Activated CD8-positive, alpha-beta memory T cell treated with anti-CD3 and anti-CD28 coated beads for 36 hours (primary cell): ENCODE data around the gene MEDAG. TPM values are rescaled to one million over a fixed set of nuclear protein-coding genes. Genes with fewer than 3 reads are reported as not detected.

Experiments used
- CTCF ChIA-PET: fragments of 350-600 bp; sonication (Branson Sonifier 250); formaldehyde crosslinking; loops from one replicate; lab custom pipeline; 2021; ENCODE audit warnings: antibody characterized with exemption; lab: Charles Lee
- POLR2A ChIA-PET: fragments of 350-600 bp; sonication (Branson Sonifier 250); formaldehyde crosslinking; loops from one replicate; lab custom pipeline; 2021; ENCODE audit warnings: antibody characterized with exemption; lab: Charles Lee
- total RNA-seq, 2 experiments: library from RNA; stranded (reverse); gene quantifications; one replicate each; pipeline ENCODE4 v1.2.3, GENCODE V29; 2021

The MEDAG gene
- total RNA-seq, 2 experiments from 2014 or later: not detected

- CTCF ChIA-PET: no interaction called here
- POLR2A ChIA-PET: interaction anchor here (0.5 kb wide), 1 partner anchor 24 kb away, joined by 3 read pairs; no protein-coding TSS in a partner anchor
Measured at GRCh38 chr13:30870916-30871587, 35.0 kb upstream of the MEDAG start.

GRCh38 chr13:30871588-30872275 lies 34.3 kb upstream of the MEDAG start:
- POLR2A ChIA-PET: no interaction called here
- CTCF ChIA-PET: no interaction called here

GRCh38 chr13:30872276-30872594 lies 33.8 kb upstream of the MEDAG start:
- CTCF ChIA-PET: no interaction called here
- POLR2A ChIA-PET: no interaction called here

GRCh38 chr13:30872685-30873461 lies 33.2 kb upstream of the MEDAG start:
- ChIA-PET CTCF (interaction anchor here (1.2 kb wide), 1 partner anchor 8 kb away, joined by 7 read pairs; no protein-coding TSS in a partner anchor), POLR2A (no interaction called here)

- CTCF ChIA-PET: interaction anchor here (1.2 kb wide), 1 partner anchor 8 kb away, joined by 7 read pairs; no protein-coding TSS in a partner anchor
- POLR2A ChIA-PET: no interaction called here
Measured at GRCh38 chr13:30873499-30873898, 32.6 kb upstream of the MEDAG start.

GRCh38 chr13:30874111-30874510 lies 32.0 kb upstream of the MEDAG start:
- POLR2A ChIA-PET: no interaction called here

GRCh38 chr13:30874561-30874960 lies 31.5 kb upstream of the MEDAG start:
- ChIA-PET POLR2A (no interaction called here), CTCF (no interaction called here)

More at GRCh38 chr13:30874111-30874510, 32.0 kb upstream of the MEDAG start:
- CTCF ChIA-PET: interaction anchor here (1.2 kb wide), 1 partner anchor 9 kb away, joined by 7 read pairs; no protein-coding TSS in a partner anchor

- POLR2A ChIA-PET: no interaction called here
- CTCF ChIA-PET: no interaction called here
Measured at GRCh38 chr13:30877335-30877734, 28.7 kb upstream of the MEDAG start.

- CTCF ChIA-PET: no interaction called here
- POLR2A ChIA-PET: no interaction called here
Measured at GRCh38 chr13:30880151-30880855, 25.8 kb upstream of the MEDAG start.

- ChIA-PET CTCF (no interaction called here), POLR2A (no interaction called here)
Measured at GRCh38 chr13:30880856-30881155, 25.3 kb upstream of the MEDAG start.

GRCh38 chr13:30881191-30881651 lies 24.9 kb upstream of the MEDAG start:
- POLR2A ChIA-PET: no interaction called here
- CTCF ChIA-PET: no interaction called here

- POLR2A ChIA-PET: no interaction called here
- CTCF ChIA-PET: no interaction called here
Measured at GRCh38 chr13:30882026-30882850, 23.8 kb upstream of the MEDAG start.

GRCh38 chr13:30882996-30883766 lies 22.9 kb upstream of the MEDAG start:
- POLR2A ChIA-PET: no interaction called here
- CTCF ChIA-PET: no interaction called here

- CTCF ChIA-PET: no interaction called here
Measured at GRCh38 chr13:30884543-30884942, 21.5 kb upstream of the MEDAG start.

GRCh38 chr13:30889196-30889690 lies 16.8 kb upstream of the MEDAG start:
- CTCF ChIA-PET: no interaction called here
- POLR2A ChIA-PET: no interaction called here

More at GRCh38 chr13:30884543-30884942, 21.5 kb upstream of the MEDAG start:
- POLR2A ChIA-PET: no interaction called here

GRCh38 chr13:30892966-30893365 lies 13.1 kb upstream of the MEDAG start:
- ChIA-PET CTCF (interaction anchor here (0.6 kb wide), 1 partner anchor 418 kb away, joined by 3 read pairs; no protein-coding TSS in a partner anchor), POLR2A (no interaction called here)

GRCh38 chr13:30895773-30896172 lies 10.3 kb upstream of the MEDAG start:
- CTCF ChIA-PET: no interaction called here

GRCh38 chr13:30898070-30898469 lies 8.0 kb upstream of the MEDAG start:
- CTCF ChIA-PET: no interaction called here

More at GRCh38 chr13:30895773-30896172, 10.3 kb upstream of the MEDAG start:
- POLR2A ChIA-PET: no interaction called here

More at GRCh38 chr13:30898070-30898469, 8.0 kb upstream of the MEDAG start:
- POLR2A ChIA-PET: no interaction called here
